HG03354 (cell line): ENCODE measurements around the gene RRN3.
"Not testable (repeated sequence)": the region's sequence is repeated elsewhere in the genome, so short reads cannot be mapped to it uniquely, and the experiment has no call there.

Experiments used
- ATAC-seq: cut with Tn5 transposase; IDR thresholded peaks from one replicate; pipeline ENCODE4 v1.9.1; 2021; ENCODE audit warnings: mild to moderate bottlenecking; ENCODE audit not compliant: unreplicated experiment, poor library complexity, severe bottlenecking

RRN3 gene

DNA sequence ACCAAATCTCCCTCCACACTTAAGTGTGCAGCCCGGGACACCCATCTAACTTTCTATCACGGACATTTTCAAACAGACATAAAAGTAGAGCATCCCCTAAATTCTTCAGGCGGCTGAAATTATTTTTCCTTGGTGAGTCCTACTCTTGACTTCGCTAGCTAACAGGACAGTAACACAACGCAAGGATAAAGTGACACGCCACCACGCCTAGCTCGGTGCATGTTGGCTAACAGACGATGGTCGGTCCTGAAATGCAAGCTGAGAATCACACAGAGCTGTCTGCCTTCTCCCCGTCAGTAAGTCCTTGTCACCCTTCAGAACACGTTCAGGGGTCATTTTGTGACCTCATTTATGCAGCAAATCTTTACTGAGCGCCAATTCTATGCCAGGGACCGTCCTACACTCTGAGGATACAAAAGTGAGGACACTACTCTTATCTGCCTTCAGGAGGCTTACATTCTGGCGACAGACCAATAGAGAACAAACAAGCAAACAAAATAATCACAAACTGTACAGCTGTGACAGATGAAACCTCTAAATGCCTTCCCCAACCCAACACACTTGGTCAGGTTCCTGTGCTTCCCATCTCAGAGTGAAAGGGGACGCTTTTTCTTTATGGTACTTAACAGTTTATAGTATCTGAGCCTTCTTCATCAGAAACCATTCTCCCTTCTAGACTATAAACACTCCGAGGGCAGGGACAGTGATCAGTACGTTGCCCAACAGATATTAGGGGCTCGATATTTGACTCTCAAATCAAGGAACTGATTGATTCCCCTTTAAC, 39.5 kb downstream of the RRN3 start:
- no peak for ATAC-seq

DNA sequence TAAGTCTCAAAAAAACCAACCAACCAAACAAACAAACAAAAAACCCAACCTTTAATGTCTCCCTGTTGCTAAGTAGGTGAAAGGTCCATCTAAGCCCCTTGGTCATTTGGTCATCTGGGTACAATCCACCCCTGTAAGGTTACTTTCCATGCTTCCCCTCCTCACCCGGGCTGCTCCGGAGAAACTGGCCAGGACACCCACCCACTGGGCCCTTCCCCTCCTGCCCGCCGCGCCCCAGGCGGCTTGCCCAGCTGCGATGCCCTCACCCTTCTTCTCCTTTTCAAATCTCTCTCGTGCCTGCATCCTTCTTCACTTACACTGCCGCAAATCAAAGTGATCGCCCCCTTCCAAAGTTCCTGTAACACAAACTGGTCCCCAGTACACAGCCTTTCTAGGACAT, 40.2 kb downstream of the RRN3 start:
- no peak for ATAC-seq

DNA sequence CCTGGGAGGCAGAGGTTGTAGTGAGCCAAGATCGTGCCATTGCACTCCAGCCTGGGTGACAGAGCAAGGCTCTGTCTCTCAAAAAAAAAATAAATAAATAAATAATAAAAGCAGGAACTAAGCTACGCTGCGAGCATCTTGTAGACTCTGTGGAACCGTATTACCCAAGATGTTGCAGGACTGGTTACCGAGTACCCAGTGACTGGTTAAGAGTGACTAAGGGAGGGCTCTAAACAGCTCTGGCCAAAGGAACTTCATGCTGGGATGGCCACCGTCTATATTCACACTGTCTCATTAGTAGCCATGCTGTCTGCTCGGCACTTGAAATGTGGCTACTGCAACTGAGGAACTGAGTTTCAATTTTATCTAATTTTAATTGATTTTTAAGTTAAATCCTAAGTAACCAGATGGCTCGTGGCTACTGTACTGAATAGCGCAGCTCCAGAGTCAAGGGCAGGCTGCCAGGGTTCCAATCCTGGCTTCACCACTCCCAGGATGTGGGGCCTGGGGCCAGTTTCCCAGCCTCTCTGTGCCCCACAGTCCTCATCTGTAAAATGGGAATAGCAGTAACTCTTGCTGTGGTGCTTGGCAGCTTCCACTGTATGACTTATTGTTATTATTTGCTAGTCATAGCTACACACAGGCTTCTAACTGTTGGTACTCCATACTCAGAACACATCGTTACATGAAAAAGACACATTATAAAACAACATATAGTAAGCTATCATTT, 41.2 kb downstream of the RRN3 start:
- ATAC-seq = no peak

DNA sequence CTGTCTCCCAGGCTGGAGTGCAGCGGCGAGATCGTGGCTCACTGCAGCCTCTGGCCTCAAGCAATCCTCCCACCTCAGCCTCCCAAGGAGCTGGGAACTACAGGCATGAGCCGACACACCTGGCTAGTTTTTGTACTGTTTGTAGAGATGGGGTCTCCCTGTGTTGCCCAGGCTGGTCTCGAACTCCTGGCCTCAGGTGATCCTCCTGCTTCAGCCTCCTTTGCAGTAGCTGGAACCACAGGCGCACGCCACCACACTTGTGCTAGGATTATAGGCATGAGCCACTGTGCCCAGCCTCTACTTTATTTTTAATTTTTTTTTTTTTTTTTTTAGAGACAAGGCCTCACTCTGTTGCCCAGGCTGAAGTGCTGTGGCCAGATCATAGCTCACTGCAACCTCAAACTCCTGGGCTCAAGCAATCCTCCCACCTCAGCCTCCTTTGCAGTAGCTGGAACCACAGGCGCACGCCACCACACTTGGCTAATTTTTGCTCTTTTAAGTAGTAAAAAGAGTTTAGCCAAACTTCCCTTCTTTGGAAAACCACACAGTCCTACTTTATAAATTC, 42.6 kb downstream of the RRN3 start:
- no peak for ATAC-seq

DNA sequence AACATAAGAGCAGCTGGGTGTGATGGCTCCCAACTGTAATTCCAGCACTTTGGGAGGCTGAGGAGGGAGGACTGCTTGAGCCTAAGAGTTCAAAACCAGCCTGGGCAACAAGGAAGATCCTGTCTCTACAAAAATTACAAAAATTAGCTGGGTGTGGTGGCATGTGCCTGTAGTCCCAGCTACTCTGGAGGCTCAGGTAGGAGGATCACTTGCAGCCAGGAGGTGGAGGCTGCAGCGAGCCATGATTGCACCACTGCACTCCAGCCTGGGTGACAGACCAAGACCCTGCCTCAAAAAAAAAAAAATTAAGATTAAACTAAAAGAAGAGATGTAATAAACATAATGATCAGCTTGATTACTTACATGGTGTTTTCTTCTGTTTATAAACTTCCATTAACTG, 43.6 kb downstream of the RRN3 start:
- not testable (repeated sequence) for ATAC-seq

DNA sequence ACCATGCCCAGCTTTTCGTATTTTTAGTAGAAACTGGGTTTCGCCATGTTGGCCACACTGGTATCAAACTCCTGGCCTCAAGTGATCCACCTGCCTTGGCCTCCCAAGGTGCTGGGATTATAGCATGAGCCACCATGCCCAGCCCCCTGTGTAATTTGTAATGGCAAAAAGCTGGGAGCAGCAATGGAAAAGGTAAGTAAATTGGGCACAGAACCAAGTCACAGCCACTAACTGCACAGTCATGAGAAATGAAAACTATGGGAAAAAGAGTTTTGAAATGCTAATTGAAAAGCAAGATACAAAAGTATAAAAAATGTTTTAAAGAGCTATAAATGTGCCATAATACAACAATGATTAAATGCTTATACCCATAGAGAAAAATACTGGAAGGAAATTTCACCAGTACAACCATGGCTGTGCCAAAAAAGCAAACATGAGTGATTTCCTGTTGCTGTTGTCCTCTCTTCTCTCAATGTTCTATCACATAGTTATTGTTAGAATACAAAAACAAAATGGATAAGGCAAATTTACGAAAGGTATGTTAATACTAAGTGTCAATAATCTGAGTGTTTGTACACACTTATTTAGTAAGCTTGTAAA, 44.4 kb downstream of the RRN3 start:
- no peak for ATAC-seq

DNA sequence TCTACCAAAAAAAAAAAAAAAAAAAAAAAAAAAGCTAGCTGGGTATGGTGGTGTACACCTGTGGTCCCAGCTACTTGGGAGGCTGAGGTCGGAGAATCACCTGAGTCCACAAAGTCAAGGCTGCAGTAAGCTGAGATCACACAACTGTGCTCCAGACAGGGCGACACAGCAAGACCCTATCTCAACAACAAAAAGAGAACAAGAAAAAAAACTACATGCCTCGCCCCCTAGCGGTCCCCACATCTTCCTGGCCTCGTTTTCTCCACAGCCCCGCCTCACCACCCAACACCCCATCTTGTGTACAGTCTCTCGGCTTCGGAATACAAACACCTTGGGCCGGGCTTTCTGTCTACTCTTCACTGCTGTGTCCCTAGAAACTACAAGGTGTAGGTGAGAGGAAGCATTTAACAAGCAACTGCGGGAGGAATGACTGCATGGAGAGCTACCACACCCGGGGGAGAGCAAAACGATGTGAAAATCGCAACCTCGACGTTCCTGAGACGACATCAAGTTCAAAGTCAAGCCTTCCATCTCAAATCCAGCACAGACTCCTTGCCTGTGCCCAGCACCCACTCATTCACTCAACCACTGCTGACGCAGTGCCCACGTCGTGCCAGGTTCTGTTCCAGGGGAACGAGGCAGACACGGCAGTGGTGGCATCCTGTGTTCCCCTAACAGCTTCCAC, 47.2 kb downstream of the RRN3 start:
- no peak for ATAC-seq

DNA sequence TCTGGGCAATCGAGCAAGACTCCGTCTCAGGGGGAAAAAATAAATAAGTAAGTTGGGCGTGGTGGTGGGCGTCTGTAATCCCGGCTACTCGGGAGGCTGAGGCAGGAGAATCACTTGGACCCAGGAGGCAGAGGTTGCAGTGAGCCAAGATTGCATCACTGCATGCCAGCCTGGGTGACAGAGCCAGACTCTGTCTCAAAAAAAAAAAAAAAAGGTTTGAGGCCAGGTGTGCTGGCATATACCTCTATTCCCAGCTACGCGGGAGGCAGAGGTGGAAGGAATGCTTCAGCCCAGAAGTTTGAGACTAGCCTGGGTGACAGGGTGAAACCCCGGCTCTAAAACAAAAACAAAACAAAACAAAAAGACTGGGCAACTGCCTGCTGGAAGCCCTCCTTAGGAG, 48.8 kb downstream of the RRN3 start:
- ATAC-seq = not testable (repeated sequence)

DNA sequence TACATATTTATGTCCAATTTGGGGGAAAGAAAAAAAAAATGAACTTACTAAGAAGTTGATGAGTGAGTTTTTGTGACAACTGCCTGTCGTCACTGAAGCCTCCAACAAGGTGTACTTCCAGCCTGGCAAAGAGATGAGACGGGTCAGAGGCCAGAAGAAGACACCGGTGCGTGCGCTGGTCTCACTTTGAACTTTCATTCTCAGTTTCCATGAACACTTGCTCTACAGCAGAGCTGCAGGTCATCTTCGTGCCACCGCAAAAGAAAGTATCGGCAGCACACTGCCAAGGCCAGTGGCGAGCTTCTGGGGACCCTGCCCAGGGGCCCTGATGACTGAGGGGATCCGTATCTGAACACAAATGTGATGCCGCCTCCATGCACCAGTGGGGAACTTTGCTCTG, 49.8 kb downstream of the RRN3 start:
- ATAC-seq = no peak

DNA sequence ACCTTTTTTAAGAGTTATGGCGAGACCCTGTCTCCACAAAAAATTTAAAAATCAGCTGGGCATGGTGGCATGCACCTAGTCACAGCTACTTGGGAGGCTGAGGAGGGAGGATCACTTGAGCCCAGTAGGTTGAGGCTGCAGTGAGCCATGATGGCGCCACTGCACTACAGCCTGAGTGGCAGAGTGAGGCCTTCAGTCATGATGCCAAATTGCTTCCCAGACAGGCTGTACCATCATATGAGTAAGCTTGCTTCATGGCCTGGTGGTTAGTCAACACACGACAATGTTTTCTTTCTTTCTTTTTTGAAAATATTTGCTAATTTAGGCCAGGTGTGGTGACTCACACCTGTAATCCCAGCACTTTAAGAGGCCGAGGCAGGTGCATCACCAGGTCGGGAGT, 50.7 kb downstream of the RRN3 start:
- ATAC-seq = no peak

DNA sequence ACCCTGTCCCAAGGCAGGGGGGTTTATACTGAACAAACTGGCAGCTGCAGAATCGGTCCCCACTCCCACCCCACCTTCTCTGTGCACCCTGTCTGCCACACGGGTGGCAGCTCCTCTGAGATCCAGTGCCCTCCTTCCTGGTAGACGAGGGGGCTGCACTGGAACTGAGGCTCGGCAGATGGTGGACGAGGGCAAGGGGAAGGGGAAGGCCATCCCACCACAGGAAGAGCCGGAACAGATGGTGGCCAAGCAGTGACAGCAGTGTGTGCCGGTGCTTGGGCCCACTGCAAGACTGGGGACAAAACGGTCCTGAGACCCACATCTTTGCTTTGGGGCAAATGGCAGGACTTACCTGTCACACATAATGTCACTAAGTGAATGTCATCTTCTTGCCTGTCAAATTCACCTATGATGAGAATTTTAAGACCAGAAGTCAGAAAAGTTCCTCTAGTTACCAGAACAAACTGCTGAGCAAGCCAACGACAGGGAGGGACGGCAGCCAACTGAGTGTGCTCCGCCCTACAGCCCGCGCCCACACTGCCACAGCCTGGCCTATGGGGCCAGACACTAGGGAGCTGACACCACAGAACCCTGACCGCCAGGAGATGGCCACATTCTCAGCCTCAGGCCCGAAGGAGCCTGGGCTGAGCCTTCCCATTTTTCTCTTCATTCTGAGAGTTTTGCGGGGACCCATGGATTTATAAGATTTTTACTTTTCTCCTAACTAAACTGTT, 52.6 kb downstream of the RRN3 start:
- no peak for ATAC-seq

DNA sequence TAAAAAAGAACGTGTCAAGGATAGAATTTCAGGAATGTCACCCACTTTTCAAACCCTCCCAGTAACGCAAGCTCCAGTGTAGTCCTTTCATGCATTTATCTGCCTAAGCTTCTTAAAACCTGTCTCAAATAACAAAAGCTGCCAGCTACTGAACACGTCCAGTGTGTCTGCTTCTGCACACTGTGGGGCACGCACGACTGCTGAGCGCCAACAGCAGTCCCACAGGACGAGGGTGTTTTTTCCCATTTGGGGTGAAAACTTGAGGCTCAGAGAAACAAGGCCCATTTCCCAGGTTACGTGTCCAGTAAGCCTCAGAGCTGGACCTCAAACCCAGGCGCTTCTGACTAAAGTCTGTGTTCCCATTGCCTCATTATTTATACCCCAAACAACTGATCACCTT, 55.4 kb downstream of the RRN3 start:
- no peak for ATAC-seq

DNA sequence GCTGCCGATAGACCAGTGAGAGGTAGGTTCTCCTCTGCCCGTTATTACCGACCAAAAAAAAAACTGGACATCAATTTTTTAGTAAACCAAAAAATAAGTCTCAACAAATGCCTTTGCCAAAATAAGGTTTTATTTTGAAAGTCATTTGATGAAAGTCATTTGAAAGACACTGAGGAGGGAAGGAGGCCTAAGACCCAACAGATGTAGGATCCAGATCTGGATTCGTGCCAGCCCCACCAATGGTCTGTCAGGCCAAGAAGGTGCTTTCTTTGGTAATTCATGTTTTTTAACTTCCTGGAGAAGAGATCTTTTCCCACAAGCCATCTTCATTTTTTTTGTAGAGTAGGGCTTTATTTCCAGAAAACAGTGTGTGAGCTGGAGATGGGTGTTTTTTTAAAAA, 56.3 kb downstream of the RRN3 start:
- ATAC-seq = no peak

DNA sequence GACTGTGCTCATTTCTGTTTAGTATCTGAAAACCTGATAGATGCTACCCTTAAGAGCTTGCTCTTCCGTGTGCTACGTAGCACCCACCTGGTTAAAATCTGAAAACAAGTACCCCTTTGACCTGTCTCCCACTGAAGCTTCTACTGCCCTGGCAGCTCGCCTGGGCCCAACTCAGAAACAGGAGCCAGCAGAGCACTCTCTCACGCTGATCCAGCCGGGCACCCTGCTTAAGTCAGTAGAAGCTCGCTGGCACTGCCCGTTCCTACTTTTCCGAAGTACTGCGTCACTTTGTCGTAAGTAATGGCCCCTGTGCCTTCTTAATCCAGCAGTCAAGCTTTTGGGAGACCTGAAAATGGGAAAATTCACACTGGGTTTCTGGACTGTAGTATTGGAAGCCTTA, 57.1 kb downstream of the RRN3 start:
- no peak for ATAC-seq

DNA sequence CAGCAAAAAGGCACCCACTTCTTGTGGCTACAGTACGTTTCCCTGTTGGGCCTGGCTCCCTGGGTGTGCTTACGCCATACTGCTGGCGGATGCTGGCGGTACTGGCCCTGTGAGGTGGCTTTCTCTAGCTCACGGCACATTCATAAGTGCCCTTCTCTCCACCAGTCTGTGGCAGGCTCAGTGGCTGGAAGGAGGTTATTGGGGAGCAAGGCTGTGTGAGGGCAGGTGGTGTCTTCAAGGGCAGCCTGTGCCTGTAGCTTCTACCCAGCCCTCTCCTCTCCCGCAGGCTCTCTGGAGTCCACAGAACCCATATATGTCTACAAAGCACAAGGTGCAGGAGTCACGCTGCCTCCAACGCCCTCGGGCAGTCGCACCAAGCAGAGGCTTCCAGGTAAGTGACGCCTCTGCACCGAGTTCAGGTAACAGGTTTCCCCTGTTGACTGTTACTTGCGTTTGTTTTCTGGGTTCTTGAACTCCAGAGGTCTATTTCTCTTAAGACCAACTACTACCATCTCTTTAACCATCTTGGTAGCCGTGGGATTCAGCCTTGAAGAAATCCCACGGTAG, 58.8 kb downstream of the RRN3 start:
- no peak for ATAC-seq

DNA sequence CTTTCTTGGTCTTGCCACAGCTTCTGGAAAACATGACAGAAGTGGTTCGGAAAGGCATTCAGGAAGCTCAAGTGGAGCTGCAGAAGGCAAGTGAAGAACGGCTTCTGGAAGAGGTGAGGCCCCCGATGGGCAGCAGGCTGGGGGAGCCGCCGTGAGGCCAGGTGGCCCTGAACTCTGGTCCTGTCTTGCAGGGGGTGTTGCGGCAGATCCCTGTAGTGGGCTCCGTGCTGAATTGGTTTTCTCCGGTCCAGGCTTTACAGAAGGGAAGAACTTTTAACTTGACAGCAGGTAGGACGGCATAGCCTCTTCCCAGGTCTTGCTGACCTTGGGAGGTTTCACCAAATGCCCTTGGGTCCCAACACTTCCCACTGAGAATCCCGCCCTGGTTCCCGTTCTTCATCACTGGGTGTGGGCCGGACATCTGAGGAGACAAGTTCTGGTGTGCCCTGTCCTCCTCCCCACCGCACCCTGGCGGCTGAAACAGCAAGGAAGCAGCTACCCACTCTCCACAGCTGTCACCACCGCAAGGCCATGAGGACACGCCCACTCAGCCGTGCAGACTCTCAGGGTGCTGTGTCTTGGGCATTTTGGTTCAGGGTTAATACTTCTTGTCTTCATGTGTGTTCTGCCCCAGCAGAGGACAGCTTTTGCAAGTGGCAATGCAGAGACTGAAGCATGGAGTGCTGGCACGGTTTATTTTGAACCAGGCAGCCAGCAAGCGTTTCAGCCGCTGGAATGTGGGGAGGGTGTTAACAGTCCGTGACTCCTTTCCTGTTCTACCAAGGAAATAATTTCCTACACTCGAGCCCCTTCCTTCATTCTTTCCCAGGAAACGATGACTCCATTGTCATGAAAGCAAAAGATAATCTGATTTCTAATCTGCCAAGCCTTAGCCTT, 59.6 kb downstream of the RRN3 start:
- no peak for ATAC-seq

DNA sequence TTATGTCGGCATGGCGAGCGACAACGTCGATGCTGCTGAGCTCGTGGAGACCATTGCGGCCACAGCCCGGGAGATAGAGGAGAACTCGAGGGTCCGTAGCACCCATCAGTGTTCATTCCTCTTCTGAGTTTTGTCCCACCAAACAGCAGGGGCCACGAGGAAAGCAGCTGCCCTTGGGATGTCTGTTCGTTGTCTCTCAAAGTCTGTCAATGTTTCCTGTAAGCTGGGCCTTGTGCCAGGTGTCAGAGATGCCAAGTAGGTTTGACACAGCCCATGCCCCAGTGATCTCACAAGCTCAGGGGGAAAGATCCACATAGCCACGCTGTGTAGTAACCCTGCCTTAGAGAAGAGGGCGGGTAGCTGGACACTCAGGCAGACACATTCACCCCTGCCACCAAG, 60.8 kb downstream of the RRN3 start:
- no peak for ATAC-seq

DNA sequence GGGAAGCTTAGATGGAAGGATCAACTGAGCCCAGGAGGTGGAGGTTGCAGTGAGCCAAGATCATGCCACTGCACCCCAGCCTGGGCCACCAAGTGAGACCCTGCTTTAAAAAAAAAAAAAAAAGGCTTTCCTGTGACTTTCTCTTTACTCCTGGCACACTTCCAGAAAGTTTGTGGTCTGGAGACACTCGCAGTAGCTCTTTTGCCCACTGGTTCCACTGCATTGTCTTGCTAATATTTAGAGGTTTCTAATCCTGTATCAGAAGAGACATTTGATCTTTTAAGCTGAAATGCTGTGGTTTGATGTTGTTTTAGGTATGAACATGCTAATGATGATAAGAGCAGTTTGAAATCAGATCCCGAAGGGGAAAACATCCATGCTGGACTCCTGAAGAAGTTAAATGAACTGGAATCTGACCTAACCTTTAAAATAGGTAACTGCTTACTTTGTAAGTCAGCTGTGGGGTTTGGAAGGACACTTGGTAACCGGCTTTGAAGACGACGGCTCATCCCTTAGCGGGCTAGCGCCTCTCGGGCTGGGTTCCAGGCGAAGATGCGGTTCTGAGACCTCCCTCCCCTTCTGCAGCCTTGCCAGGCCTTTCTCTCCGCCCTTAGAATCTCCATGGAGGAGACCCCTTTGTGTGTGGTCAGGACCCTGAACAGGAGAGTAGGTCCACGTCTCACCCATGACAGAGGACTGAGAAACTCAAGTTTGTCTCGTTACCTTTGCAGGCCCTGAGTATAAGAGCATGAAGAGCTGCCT, 61.3 kb downstream of the RRN3 start:
- ATAC-seq = no peak
